Caki2 (cell line): ENCODE data around the gene BCAR1. TPM values are rescaled to one million over a fixed set of nuclear protein-coding genes. Genes with fewer than 3 reads are reported as not detected.
"Not testable (repeated sequence)": the region's sequence is repeated elsewhere in the genome, so short reads cannot be mapped to it uniquely, and the experiment has no call there.

ENCODE experiments used
- DNase-seq: peaks from one replicate; pipeline ENCODE4 v3.0.0-alpha.2; 2015; ENCODE audit warnings: low read depth
- in situ Hi-C: cut with HindIII; loops from 2 replicates; pipeline ENCODE4 v1.10.0; 2016; ENCODE audit warnings: low sequenced_read_pairs, low pct_unique_long_range_greater_than_20kb, mixed read lengths
- total RNA-seq: library from RNA; depleted of rRNA; stranded (reverse); fragments of >200 nt; shearing (Covaris generic); gene quantifications from 2 replicates; pipeline ENCODE4 v1.2.3, GENCODE V29; 2014; ENCODE audit warnings: low replicate concordance

The BCAR1 gene
- total RNA-seq, 1 experiment from 2014 or later = 94.2 TPM

- no peak for DNase-seq
- in situ Hi-C loops = no loop called here
Observed at GRCh38 chr16:75231570-75231969, 19.9 kb downstream of the BCAR1 start.

- in situ Hi-C loops = no loop called here
Observed at GRCh38 chr16:75230471-75231110, 20.8 kb downstream of the BCAR1 start.

GRCh38 chr16:75229172-75230031 lies 22.0 kb downstream of the BCAR1 start:
- in situ Hi-C loops = no loop called here
- DNase-seq = no peak

More at GRCh38 chr16:75230471-75231110, 20.8 kb downstream of the BCAR1 start:
- no peak for DNase-seq

- no peak for DNase-seq
- in situ Hi-C loops = no loop called here
Observed at GRCh38 chr16:75228143-75228976, 23.1 kb downstream of the BCAR1 start.

- in situ Hi-C loops = no loop called here
Observed at GRCh38 chr16:75227361-75228142, 23.9 kb downstream of the BCAR1 start.

GRCh38 chr16:75226550-75227360 lies 24.7 kb downstream of the BCAR1 start:
- no peak for DNase-seq
- in situ Hi-C loops = no loop called here

More at GRCh38 chr16:75227361-75228142, 23.9 kb downstream of the BCAR1 start:
- no peak for DNase-seq

GRCh38 chr16:75225678-75226515 lies 25.5 kb downstream of the BCAR1 start:
- no peak for DNase-seq
- in situ Hi-C loops = no loop called here

GRCh38 chr16:75225092-75225491 lies 26.3 kb downstream of the BCAR1 start:
- in situ Hi-C loops = no loop called here
- DNase-seq = no peak

- DNase-seq = no peak
- in situ Hi-C loops = no loop called here
Observed at GRCh38 chr16:75224306-75225082, 26.9 kb downstream of the BCAR1 start.

GRCh38 chr16:75223129-75223528 lies 28.3 kb downstream of the BCAR1 start:
- in situ Hi-C loops, DNase-seq: not testable (repeated sequence)

GRCh38 chr16:75222271-75222783 lies 29.1 kb downstream of the BCAR1 start:
- in situ Hi-C loops = no loop called here
- DNase-seq = no peak

- in situ Hi-C loops = no loop called here
- no peak for DNase-seq
Observed at GRCh38 chr16:75219838-75220237, 31.6 kb downstream of the BCAR1 start.

GRCh38 chr16:75219088-75219487 lies 32.3 kb downstream of the BCAR1 start:
- DNase-seq = no peak
- in situ Hi-C loops = no loop called here

GRCh38 chr16:75218256-75219076 lies 33.0 kb downstream of the BCAR1 start, which contains the start of gene CTRB1:
Gene CTRB1, plus strand, starts transcription at chr16:75218988. Its CDS starts 20 bp downstream, at chr16:75219008.
- in situ Hi-C loops = no loop called here
- no peak for DNase-seq

- in situ Hi-C loops = no loop called here
Observed at GRCh38 chr16:75217389-75217851, 34.0 kb downstream of the BCAR1 start.

More at GRCh38 chr16:75217389-75217851, 34.0 kb downstream of the BCAR1 start:
- DNase-seq = no peak
